Colonic mucosa (tissue), 4 donors: ENCODE data around the gene ELMO1. TPM values are rescaled to one million over a fixed set of nuclear protein-coding genes. Genes with fewer than 3 reads are reported as not detected.

Source experiments
- DNase-seq: peaks from one replicate; pipeline ENCODE4 v3.0.0-alpha.2; 2020
- H3K27ac ChIP-seq: fragments of 200-600 bp; one replicate; pipeline ENCODE4 v1.8.0; 2021
- H3K27me3 ChIP-seq: fragments of 200-600 bp; one replicate; pipeline ENCODE4 v1.8.0; 2021
- H3K36me3 ChIP-seq: fragments of 200-600 bp; one replicate; pipeline ENCODE4 v1.8.0; 2021
- H3K4me1 ChIP-seq: fragments of 200-600 bp; one replicate; pipeline ENCODE4 v1.8.0; 2021; ENCODE audit warnings: mild to moderate bottlenecking
- H3K4me3 ChIP-seq: fragments of 200-600 bp; one replicate; pipeline ENCODE4 v1.8.0; 2021
- H3K9ac ChIP-seq, 2 donors: one replicate each; pipeline ENCODE4 v1.7.0; 2013; ENCODE audit warnings: control low read depth in 2 of 2, low read depth in 2 of 2, low read length in 2 of 2
- H3K9me3 ChIP-seq: fragments of 200-600 bp; one replicate; pipeline ENCODE4 v1.8.0; 2021
- intact Hi-C: fragments of 100-400 bp; cut with DNase I; formaldehyde crosslinking; loops from one replicate; pipeline ENCODE4 v1.14.1; 2022
- total RNA-seq, 2 donors: library from RNA; stranded (reverse); fragmentation: NEBNext Ultra II Directional in 1 of 2; extraction: Animal tissue kit (Norgen Biotek cat#: 25700) in 1 of 2; gene quantifications; one replicate each; pipeline ENCODE4 v1.2.1, GENCODE V29; 2021
- TF ChIP-seq, protein P1 (sequence below): fragments of 200-600 bp; IDR thresholded peaks from one replicate; pipeline ENCODE4 v1.8.0; 2022; ENCODE audit warnings: antibody characterized with exemption, mild to moderate bottlenecking
- donor health status: healthy.
- donor health status: DM: no; HTN: no; CAD: no.
- donor health status: DM: no; HTN: no; CAD: no.

Gene ELMO1
- total RNA-seq, 2 donors from 2014 or later: 4.2 to 4.7 TPM

GRCh38 chr7:37089972-37090371, 358.7 kb downstream of the ELMO1 start:
- DNase-seq: no peak
- no peaks in the 10 kb centered on the region for H3K9me3 ChIP-seq
- H3K4me1 ChIP-seq: no peaks in the 10 kb centered on the region
- no peak overlapping the region for H3K27ac ChIP-seq
- no peaks in the 10 kb centered on the region for H3K36me3 ChIP-seq
- no peak overlapping the region for H3K9ac ChIP-seq
- intact Hi-C loops: no loop called here
- TF ChIP-seq, protein P1, sequence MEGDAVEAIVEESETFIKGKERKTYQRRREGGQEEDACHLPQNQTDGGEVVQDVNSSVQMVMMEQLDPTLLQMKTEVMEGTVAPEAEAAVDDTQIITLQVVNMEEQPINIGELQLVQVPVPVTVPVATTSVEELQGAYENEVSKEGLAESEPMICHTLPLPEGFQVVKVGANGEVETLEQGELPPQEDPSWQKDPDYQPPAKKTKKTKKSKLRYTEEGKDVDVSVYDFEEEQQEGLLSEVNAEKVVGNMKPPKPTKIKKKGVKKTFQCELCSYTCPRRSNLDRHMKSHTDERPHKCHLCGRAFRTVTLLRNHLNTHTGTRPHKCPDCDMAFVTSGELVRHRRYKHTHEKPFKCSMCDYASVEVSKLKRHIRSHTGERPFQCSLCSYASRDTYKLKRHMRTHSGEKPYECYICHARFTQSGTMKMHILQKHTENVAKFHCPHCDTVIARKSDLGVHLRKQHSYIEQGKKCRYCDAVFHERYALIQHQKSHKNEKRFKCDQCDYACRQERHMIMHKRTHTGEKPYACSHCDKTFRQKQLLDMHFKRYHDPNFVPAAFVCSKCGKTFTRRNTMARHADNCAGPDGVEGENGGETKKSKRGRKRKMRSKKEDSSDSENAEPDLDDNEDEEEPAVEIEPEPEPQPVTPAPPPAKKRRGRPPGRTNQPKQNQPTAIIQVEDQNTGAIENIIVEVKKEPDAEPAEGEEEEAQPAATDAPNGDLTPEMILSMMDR: no peak
- H3K27me3 ChIP-seq: no peaks in the 10 kb centered on the region
- H3K4me3 ChIP-seq: no peak overlapping the region

DNA sequence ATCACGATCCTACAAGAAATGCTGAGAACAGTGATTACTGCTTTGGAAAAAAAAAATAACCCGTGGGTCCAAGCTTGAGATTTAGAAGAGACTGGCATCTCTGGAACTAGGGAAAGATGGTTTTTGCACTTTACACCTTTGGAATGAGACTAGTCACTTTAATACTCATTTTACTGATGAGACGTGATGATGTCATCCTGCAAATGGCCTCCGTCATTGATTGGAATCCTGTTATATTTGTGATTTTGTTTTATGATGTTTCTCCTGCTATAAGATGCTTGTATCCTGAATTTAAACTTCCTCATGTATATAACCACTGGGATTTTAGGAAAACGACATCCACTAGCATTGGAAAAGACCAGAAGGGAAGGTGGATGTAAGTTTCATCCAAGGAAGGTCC, 363.1 kb downstream of the ELMO1 start:
- H3K9ac ChIP-seq: no peak overlapping the region
- H3K4me3 ChIP-seq: no peak overlapping the region
- H3K36me3 ChIP-seq: no peaks in the 10 kb centered on the region
- no peaks in the 10 kb centered on the region for H3K9me3 ChIP-seq
- TF ChIP-seq, protein P1: no peak
- DNase-seq: no peak
- intact Hi-C loops: no loop called here
- H3K4me1 ChIP-seq: no peaks in the 10 kb centered on the region
- H3K27ac ChIP-seq: no peak overlapping the region
- no peaks in the 10 kb centered on the region for H3K27me3 ChIP-seq

DNA sequence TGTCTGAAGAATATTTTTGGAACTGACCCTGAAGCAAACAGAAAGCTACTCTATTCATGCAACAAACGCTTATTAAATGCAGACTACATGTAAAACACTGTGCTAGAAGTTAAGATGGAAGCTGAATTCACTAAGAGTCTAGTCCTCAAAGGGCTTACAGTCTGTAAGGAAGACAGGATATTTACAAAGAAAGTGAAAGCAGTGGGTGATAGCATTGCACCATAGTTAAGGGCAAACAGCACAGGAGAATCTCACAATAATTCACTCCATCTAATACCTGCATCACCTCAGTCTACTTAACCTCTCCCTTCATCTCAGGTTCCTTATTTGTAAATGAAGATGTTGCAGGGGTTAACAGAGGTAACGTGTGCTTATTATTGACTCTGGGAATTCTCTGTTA, 364.4 kb downstream of the ELMO1 start:
- TF ChIP-seq, protein P1: no peak
- Histone ChIP-seq H3K9me3 (no peaks in the 10 kb centered on the region), H3K9ac (no peak overlapping the region), H3K4me3 (no peak overlapping the region), H3K27me3 (no peaks in the 10 kb centered on the region), H3K27ac (no peak overlapping the region), H3K36me3 (no peaks in the 10 kb centered on the region), H3K4me1 (no peaks in the 10 kb centered on the region)
- intact Hi-C loops: no loop called here
- no peak for DNase-seq

GRCh38 chr7:37083311-37084096, 365.2 kb downstream of the ELMO1 start:
- intact Hi-C loops: no loop called here
- DNase-seq: peak; percentile 19
- TF ChIP-seq, protein P1: no peak
- Histone ChIP-seq H3K27ac (no peak overlapping the region), H3K4me3 (no peak overlapping the region), H3K27me3 (no peaks in the 10 kb centered on the region), H3K36me3 (no peaks in the 10 kb centered on the region), H3K9ac (no peak overlapping the region), H3K4me1 (no peaks in the 10 kb centered on the region), H3K9me3 (no peaks in the 10 kb centered on the region)

GRCh38 chr7:37081436-37081835, 367.2 kb downstream of the ELMO1 start:
- intact Hi-C loops: no loop called here
- Histone ChIP-seq H3K27ac (no peak overlapping the region), H3K36me3 (no peaks in the 10 kb centered on the region), H3K9me3 (no peaks in the 10 kb centered on the region), H3K4me3 (no peak overlapping the region), H3K9ac (no peak overlapping the region), H3K27me3 (no peaks in the 10 kb centered on the region), H3K4me1 (no peaks in the 10 kb centered on the region)
- TF ChIP-seq, protein P1: no peak
- peak; percentile 32 for DNase-seq
